GM12891 (cell line): ENCODE results near the gene CCDC170.

Experiments
- POLR2A ChIP-seq: IDR thresholded peaks from 2 replicates; pipeline ENCODE4 v1.6.1; 2011; ENCODE audit warnings: low read depth, low read length, control low read depth
- POLR2AphosphoS5 ChIP-seq: IDR thresholded peaks from 2 replicates; pipeline ENCODE4 v1.6.1; 2011; ENCODE audit warnings: low read depth, low read length, control low read depth
- POU2F2 ChIP-seq: IDR thresholded peaks from 2 replicates; pipeline ENCODE4 v1.6.1; 2011; ENCODE audit warnings: low read depth, mild to moderate bottlenecking, control low read depth, low read length, moderate library complexity
- TAF1 ChIP-seq: IDR thresholded peaks from 2 replicates; pipeline ENCODE4 v1.6.1; 2011; ENCODE audit warnings: low read depth, low read length, control low read depth

GRCh38 chr6:151506761-151507160, 12.9 kb downstream of the CCDC170 start:
- no peak for TF ChIP-seq TAF1
- no peak for TF ChIP-seq POLR2A
- no peak for TF ChIP-seq POLR2AphosphoS5
- no peak for TF ChIP-seq POU2F2
